DND-41 (cell line): ENCODE results near the gene MAN2C1.
"Not testable (repeated sequence)": the region's sequence is repeated elsewhere in the genome, so short reads cannot be mapped to it uniquely, and the experiment has no call there.

Experiments used
- ATAC-seq: fragments of 200-7000 bp; cut with Tn5 transposase; 3 replicates; pipeline ENCODE4 v1.9.1; 2021; ENCODE audit warnings: low read depth; ENCODE audit not compliant: insufficient read depth
- DNase-seq: peaks from one replicate; pipeline ENCODE4 v3.0.0-alpha.2; 2020
- H2AFZ ChIP-seq: 2 replicates; pipeline ENCODE4 v1.6.0; 2012; ENCODE audit warnings: low read depth, low read length
- H3K27ac ChIP-seq: 2 replicates; pipeline ENCODE4 v1.5.1; 2012; ENCODE audit warnings: low read length, inconsistent platforms
- H3K27me3 ChIP-seq: fragments of 200-600 bp; sonication (generic); 2 replicates; pipeline ENCODE4 v1.6.0; 2012; ENCODE audit warnings: low read length, mild to moderate bottlenecking, inconsistent platforms; ENCODE audit not compliant: insufficient read depth, poor library complexity
- H3K36me3 ChIP-seq: 2 replicates; pipeline ENCODE4 v1.5.1; 2012; ENCODE audit warnings: low read length, inconsistent platforms; ENCODE audit not compliant: insufficient read depth
- H3K4me1 ChIP-seq: 2 replicates; pipeline ENCODE4 v1.5.1; 2012; ENCODE audit warnings: mild to moderate bottlenecking, low read length; ENCODE audit not compliant: insufficient read depth
- H3K4me2 ChIP-seq: 2 replicates; pipeline ENCODE4 v1.6.0; 2012; ENCODE audit warnings: mild to moderate bottlenecking, moderate library complexity, low read length, inconsistent platforms; ENCODE audit not compliant: insufficient read depth
- H3K4me3 ChIP-seq, 2 experiments: fragments of 200-600 bp in 1 of 2; shearing (Covaris generic) in 1 of 2; 2 replicates each; pipeline ENCODE4 v1.5.1; 2012 to 2016; ENCODE audit warnings: inconsistent platforms in 2 of 2, low read length in 2 of 2, mild to moderate bottlenecking in 2 of 2, low read depth in 1 of 2, moderate library complexity in 1 of 2
- H3K79me2 ChIP-seq: 2 replicates; pipeline ENCODE4 v1.6.0; 2012; ENCODE audit warnings: low read length, inconsistent platforms; ENCODE audit not compliant: insufficient read depth
- H3K9ac ChIP-seq: 2 replicates; pipeline ENCODE4 v1.6.0; 2012; ENCODE audit warnings: low read depth, mild to moderate bottlenecking, inconsistent platforms, low read length, moderate library complexity
- H3K9me3 ChIP-seq: 2 replicates; pipeline ENCODE4 v1.5.1; 2012; ENCODE audit warnings: low read length, moderate library complexity, mild to moderate bottlenecking, inconsistent platforms; ENCODE audit not compliant: insufficient read depth, severe bottlenecking
- H4K20me1 ChIP-seq: 2 replicates; pipeline ENCODE4 v1.6.0; 2012; ENCODE audit warnings: low read length; ENCODE audit not compliant: insufficient read depth
- EZH2 ChIP-seq: IDR thresholded peaks from 3 replicates; pipeline ENCODE4 v1.6.1; 2012; ENCODE audit warnings: borderline replicate concordance, low read depth, mild to moderate bottlenecking, moderate library complexity, low read length, inconsistent platforms; ENCODE audit not compliant: severe bottlenecking
- TF ChIP-seq, protein P1 (sequence below): IDR thresholded peaks from 2 replicates; pipeline ENCODE4 v1.5.1; 2012; ENCODE audit warnings: borderline replicate concordance, low read length, moderate library complexity, mild to moderate bottlenecking; ENCODE audit not compliant: poor library complexity, severe bottlenecking; ENCODE audit errors: extremely low read depth

Gene MAN2C1

GRCh38 chr15:75347222-75348033, 21.0 kb downstream of the MAN2C1 start:
- no peaks in the 10 kb centered on the region for H4K20me1 ChIP-seq
- H3K27me3 ChIP-seq, result no peaks in the 10 kb centered on the region
- H3K36me3 ChIP-seq, result peaks cover 5% of the 10 kb centered on the region; the same call in 1 of the 2 replicates
- H3K4me2 ChIP-seq, result no peak overlapping the region
- no peak for DNase-seq
- H3K4me3 ChIP-seq, result no peak overlapping the region
- ATAC-seq, result no peak
- no peak overlapping the region for H2AFZ ChIP-seq
- H3K9ac ChIP-seq, result no peak overlapping the region
- peaks cover 29% of the 10 kb centered on the region for H3K4me1 ChIP-seq
- peaks cover 11% of the 10 kb centered on the region for H3K9me3 ChIP-seq
- H3K27ac ChIP-seq, result no peak overlapping the region
- H3K79me2 ChIP-seq, result no peaks in the 10 kb centered on the region
- TF ChIP-seq, protein P1, sequence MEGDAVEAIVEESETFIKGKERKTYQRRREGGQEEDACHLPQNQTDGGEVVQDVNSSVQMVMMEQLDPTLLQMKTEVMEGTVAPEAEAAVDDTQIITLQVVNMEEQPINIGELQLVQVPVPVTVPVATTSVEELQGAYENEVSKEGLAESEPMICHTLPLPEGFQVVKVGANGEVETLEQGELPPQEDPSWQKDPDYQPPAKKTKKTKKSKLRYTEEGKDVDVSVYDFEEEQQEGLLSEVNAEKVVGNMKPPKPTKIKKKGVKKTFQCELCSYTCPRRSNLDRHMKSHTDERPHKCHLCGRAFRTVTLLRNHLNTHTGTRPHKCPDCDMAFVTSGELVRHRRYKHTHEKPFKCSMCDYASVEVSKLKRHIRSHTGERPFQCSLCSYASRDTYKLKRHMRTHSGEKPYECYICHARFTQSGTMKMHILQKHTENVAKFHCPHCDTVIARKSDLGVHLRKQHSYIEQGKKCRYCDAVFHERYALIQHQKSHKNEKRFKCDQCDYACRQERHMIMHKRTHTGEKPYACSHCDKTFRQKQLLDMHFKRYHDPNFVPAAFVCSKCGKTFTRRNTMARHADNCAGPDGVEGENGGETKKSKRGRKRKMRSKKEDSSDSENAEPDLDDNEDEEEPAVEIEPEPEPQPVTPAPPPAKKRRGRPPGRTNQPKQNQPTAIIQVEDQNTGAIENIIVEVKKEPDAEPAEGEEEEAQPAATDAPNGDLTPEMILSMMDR, result no peak
- TF ChIP-seq EZH2, result no peak

GRCh38 chr15:75346796-75347221, 21.6 kb downstream of the MAN2C1 start, which contains the start of gene NEIL1:
TSS of gene NEIL1 (plus strand) at chr15:75347039. CDS start at chr15:75348906, 1,867 bp downstream.
- DNase-seq (no peak), ATAC-seq (no peak)

DNA sequence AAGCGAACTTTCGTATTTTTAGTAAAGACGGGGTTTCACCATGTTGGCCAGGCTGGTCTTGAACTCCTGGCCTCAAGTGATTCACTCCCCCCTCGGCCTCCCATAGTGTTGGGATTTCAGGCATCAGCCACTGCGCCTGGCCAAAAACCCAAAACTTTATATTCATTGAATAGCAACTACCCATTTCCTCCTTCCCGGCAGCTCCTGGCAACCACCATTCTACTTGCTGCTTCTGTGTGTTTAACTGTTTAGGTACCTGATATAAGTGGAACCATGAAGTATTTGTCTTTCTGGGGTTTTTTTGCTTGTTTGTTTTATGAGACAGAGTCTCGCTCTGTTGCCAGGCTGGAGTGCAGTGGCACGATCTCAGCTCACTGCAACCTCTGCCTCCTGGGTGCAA, 24.5 kb downstream of the MAN2C1 start:
- not testable (repeated sequence) for H3K27me3 ChIP-seq, H3K27ac ChIP-seq, H3K4me3 ChIP-seq, H3K79me2 ChIP-seq, DNase-seq, H4K20me1 ChIP-seq, H3K4me1 ChIP-seq, H3K4me2 ChIP-seq, ATAC-seq, H2AFZ ChIP-seq, H3K9ac ChIP-seq, H3K9me3 ChIP-seq
- peaks cover 22% of the 10 kb centered on the region for H3K36me3 ChIP-seq

More at GRCh38 chr15:75346796-75347221, 21.6 kb downstream of the MAN2C1 start, which contains the start of gene NEIL1:
- no peak within 1 kb of the TSS for H3K9ac ChIP-seq
- H4K20me1 ChIP-seq, result no peaks in the 10 kb centered on the region
- no peak within 1 kb of the TSS for H3K4me3 ChIP-seq
- TF ChIP-seq, protein P1, result no peak
- TF ChIP-seq EZH2, result no peak
- H3K79me2 ChIP-seq, result no peaks in the 10 kb centered on the region
- H2AFZ ChIP-seq, result no peak within 1 kb of the TSS
- H3K27me3 ChIP-seq, result no peaks in the 10 kb centered on the region
- no peak within 1 kb of the TSS for H3K4me2 ChIP-seq
- peaks cover 11% of the 10 kb centered on the region for H3K9me3 ChIP-seq
- H3K27ac ChIP-seq, result no peak within 1 kb of the TSS
- H3K4me1 ChIP-seq, result peaks cover 29% of the 10 kb centered on the region
- H3K36me3 ChIP-seq, result peaks cover 5% of the 10 kb centered on the region; the same call in 1 of the 2 replicates

GRCh38 chr15:75342221-75342620, 26.2 kb downstream of the MAN2C1 start:
- H4K20me1 ChIP-seq, result no peaks in the 10 kb centered on the region
- no peak for ATAC-seq
- no peak overlapping the region for H3K27ac ChIP-seq
- H3K4me3 ChIP-seq, result no peak overlapping the region
- H3K9me3 ChIP-seq, result no peaks in the 10 kb centered on the region
- H3K4me2 ChIP-seq, result no peak overlapping the region
- no peaks in the 10 kb centered on the region for H3K79me2 ChIP-seq
- H3K36me3 ChIP-seq, result peaks cover 18% of the 10 kb centered on the region
- TF ChIP-seq EZH2, result no peak
- TF ChIP-seq, protein P1, result no peak
- H3K27me3 ChIP-seq, result no peaks in the 10 kb centered on the region
- H3K9ac ChIP-seq, result no peak overlapping the region
- H3K4me1 ChIP-seq, result peaks cover 4% of the 10 kb centered on the region; the same call in 1 of the 2 replicates
- no peak for DNase-seq
- no peak overlapping the region for H2AFZ ChIP-seq
